ENCODE measurements around the gene COL1A1.

COL1A1 gene

DNA sequence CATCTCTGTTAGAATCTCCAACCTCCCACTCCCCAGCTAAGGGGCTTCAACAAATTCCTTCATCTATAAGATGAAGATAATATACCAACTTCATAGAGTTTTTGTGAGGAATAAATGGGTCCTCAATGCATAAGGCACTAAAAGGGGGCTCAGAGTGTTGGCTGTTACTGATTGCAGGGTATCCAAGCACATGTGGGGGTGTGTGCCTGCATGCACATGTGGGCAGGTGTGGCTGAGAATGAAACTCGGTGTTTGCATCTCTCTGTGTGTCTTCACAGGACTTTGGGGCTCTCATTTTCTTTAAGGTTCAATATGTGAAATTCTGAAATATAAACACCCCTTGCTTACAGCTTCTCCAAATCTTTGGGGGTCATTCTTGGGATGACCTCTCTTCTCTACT is 46.8 kb downstream of the COL1A1 start:
- TF ChIP-seq, protein P1, sequence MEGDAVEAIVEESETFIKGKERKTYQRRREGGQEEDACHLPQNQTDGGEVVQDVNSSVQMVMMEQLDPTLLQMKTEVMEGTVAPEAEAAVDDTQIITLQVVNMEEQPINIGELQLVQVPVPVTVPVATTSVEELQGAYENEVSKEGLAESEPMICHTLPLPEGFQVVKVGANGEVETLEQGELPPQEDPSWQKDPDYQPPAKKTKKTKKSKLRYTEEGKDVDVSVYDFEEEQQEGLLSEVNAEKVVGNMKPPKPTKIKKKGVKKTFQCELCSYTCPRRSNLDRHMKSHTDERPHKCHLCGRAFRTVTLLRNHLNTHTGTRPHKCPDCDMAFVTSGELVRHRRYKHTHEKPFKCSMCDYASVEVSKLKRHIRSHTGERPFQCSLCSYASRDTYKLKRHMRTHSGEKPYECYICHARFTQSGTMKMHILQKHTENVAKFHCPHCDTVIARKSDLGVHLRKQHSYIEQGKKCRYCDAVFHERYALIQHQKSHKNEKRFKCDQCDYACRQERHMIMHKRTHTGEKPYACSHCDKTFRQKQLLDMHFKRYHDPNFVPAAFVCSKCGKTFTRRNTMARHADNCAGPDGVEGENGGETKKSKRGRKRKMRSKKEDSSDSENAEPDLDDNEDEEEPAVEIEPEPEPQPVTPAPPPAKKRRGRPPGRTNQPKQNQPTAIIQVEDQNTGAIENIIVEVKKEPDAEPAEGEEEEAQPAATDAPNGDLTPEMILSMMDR (IDR thresholded peaks at IDR 0.05; ENCODE audit: low read depth, low read length, missing control alignments): no peak
- no peak for DNase-seq (ENCODE audit: extremely low read depth, low read depth)
- H3K4me3 ChIP-seq (replicated peaks; ENCODE audit: low read depth, low read length): no peak overlapping the region

DNA sequence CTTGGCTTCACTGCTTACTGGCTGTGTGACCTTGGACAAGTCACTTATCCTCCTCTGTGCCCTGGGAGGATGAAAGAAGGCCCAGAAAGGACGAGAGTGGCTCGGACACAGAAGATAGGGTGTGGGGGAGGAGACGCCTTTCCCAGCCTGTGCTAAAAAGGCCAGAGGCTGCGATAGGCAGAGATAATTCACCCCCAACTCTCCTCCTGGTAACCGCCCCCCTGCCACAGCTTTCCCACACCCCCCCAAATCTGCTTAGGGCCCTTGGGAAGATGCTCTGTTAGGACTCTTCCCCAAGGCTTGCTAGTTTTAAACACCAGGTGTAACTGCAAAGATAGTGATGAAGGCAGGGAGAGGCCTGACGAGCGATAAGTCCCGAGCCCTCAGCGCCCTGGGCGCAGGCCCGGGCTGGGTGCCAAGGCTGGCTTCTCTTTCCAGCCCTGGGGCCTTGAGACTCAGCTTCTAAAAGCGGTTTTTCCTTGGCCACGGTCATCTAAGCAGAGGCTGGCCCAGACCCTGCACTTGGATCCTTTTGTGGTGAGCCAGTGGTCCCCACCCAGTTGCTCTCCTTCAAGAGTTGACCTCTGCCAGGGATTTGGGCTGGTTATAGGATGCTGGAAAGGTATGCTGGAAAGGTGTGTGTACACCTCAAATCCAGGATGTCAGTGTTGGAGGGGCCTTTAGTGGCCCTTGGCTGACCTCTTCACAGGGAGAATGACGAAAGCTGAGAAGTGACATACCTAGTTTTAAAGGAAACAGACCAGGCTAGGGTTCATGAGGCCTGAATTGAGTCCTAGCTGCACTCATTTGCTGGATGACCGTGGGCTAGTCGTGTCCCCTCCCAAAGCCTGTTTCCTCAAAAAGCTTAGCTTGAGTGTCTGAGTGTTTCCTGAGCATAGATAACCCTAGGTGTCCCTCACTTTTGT is 47.5 kb downstream of the COL1A1 start:
- TF ChIP-seq, protein P1 (IDR thresholded peaks at IDR 0.05; ENCODE audit: low read depth, low read length, missing control alignments): no peak
- no peak for DNase-seq (ENCODE audit: extremely low read depth, low read depth)
- H3K4me3 ChIP-seq (replicated peaks; ENCODE audit: low read depth, low read length): no peak overlapping the region

DNA sequence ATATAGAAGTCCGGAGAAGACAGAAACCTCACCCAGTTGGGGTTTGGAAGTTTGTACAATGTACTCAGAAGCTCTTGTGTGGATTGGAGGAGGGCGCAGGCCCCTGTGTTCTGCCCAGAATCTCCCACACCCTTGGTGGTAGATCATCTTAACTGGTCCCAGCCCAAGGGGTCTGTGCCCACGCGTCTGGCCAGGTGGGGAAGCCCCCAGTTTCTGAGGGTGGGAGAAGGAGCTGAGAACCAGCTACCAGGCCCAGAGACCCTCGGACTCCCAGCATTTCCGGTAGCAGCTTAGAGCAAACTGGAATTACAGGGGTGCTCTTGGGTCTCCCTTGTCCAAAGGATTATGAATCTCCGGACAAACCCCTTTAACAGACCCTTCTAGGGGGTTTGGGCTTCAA is 48.7 kb downstream of the COL1A1 start:
- DNase-seq (ENCODE audit: extremely low read depth, low read depth): no peak
- TF ChIP-seq, protein P1 (IDR thresholded peaks at IDR 0.05; ENCODE audit: low read depth, low read length, missing control alignments): no peak
- peak overlapping the region; percentile 87 for H3K4me3 ChIP-seq (replicated peaks; ENCODE audit: low read depth, low read length)

DNA sequence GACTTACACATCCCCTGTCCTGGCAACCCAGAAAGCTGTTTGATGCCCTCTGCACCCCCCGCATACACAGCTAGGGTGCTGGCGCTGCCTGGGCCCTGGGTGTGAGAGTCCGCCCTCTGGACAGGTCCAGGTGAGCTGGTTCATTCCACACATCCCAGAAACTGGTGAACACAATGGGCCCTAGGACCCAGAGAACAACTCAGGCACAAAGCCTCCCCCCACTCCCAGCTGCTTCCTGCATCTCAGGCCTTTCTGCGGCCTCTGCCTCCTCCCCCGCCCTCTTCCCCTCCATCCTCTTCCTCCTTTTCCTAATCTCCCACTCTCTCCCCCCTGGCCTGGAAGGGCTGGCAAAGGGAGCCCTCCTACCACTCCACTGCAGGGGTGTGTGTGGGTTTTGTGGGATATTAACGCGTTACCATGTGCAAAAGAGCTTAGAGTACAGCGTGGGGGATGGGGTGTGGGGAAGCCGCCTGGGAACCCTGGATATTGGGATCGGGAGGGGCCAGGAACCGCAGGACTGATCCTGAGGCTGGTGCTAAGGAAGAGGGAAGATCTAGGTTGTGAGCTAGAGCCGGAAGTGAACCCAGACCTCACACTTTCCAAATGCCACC is 49.4 kb downstream of the COL1A1 start:
- TF ChIP-seq, protein P1 (IDR thresholded peaks at IDR 0.05; ENCODE audit: low read depth, low read length, missing control alignments): no peak
- H3K4me3 ChIP-seq (replicated peaks; ENCODE audit: low read depth, low read length): peak overlapping the region; percentile 87
- peak; percentile 88 for DNase-seq (ENCODE audit: extremely low read depth, low read depth)

DNA sequence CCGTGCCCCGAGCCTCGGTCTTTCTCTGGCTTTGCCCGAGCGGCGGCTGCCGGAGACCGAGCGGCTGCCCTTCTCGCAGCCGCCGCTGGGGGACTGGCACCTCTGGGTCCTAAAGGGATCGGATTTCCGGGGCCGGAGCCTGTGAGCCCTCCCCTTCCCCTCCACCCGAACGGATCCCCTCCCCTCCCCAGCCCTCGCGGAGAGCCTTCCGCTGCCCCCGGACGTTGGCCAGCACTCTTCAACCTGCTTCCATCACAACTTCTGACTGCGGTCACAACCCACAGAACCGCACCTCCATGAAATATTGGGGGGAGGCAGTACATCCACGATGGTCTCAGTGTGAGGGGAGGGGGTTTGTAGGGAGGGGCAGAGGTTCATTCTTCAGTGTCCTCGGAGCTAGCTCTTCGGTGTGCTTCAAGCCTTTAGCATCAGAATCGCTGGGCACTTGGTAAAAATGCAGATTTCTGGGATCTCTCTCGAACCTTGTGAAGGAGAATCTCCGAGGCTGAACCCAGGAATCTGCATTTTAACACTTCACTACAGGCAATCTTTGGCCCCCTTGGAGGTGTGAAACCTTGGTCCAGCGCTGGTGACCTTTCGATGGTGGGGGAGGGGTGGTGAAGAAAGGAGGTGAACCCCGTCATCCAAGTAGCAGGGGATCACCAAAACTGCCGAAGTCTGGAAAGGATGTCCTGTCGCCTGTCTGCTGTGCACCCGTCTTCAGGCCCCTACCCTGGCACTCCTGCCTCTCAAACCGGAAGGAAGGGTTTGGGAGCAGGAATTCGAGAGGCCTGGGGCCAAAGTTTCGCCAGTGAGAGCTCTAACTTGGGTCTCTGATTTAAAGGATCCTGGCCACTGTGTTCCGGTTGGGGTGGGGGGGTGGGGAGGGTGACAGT is 50.1 kb downstream of the COL1A1 start:
- DNase-seq (ENCODE audit: extremely low read depth, low read depth): peak; percentile 80
- TF ChIP-seq, protein P1 (IDR thresholded peaks at IDR 0.05; ENCODE audit: low read depth, low read length, missing control alignments): peak; percentile 42

DNA sequence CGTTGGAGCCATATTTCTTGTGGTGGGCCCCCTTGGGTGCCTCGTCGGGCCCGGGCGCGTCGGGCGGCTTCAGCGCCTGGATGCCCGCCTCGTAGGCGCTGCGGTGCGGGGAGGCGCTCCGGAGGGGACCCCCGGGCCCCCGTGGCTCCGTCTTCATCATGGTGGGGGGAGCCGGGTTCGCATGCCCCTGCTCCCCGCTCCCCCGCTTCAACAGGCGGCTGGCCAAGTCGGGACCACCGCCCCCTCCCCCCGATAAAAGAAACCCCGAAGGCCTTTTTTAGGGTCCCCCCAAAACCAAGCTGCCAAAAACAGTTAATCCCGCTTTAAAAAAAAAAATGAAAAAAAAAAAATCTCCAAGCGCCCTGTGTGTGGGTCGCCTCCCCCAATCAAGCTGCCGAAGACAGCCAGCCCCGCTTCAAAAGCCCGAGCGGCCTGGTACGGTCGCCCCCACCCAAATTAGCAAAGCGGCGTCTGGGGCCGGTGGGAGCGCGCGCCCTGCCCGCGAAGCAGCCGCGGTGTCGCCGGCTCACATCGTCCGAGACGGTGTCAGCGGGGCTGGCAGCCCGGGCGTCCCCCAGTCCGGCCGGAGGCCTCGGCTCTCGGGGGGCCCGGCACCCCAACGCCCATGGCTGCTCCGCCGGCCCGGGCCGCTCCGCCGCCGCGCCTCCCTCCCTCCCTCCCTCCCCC is 50.9 kb downstream of the COL1A1 start, which contains the start of gene PPP1R9B:
PPP1R9B (minus strand) TSS at position 324 of the 687 bp plus-strand sequence; CDS start at position 160, 164 bp downstream.
- DNase-seq (ENCODE audit: extremely low read depth, low read depth): no peak
- TF ChIP-seq, protein P1 (IDR thresholded peaks at IDR 0.05; ENCODE audit: low read depth, low read length, missing control alignments): no peak
- H3K4me3 ChIP-seq (replicated peaks; ENCODE audit: low read depth, low read length): peak within 1 kb of the TSS; percentile 87

More for the DNA sequence above, 50.1 kb downstream of the COL1A1 start:
- peak overlapping the region; percentile 87 for H3K4me3 ChIP-seq (replicated peaks; ENCODE audit: low read depth, low read length)
